NT2/D1 (cell line): ENCODE measurements around the gene DDA1.

Experiments used
- SUZ12 ChIP-seq: IDR thresholded peaks from 2 replicates; pipeline ENCODE4 v1.6.1; 2011; ENCODE audit not compliant: insufficient read length, insufficient read depth; ENCODE audit errors: extremely low read depth
- YY1 ChIP-seq: IDR thresholded peaks from 2 replicates; pipeline ENCODE4 v1.6.1; 2011; ENCODE audit not compliant: insufficient read length, insufficient read depth
- ZNF274 ChIP-seq: IDR thresholded peaks from 2 replicates; pipeline ENCODE4 v1.6.1; 2011; ENCODE audit warnings: mild to moderate bottlenecking, low read depth, low read length

DNA sequence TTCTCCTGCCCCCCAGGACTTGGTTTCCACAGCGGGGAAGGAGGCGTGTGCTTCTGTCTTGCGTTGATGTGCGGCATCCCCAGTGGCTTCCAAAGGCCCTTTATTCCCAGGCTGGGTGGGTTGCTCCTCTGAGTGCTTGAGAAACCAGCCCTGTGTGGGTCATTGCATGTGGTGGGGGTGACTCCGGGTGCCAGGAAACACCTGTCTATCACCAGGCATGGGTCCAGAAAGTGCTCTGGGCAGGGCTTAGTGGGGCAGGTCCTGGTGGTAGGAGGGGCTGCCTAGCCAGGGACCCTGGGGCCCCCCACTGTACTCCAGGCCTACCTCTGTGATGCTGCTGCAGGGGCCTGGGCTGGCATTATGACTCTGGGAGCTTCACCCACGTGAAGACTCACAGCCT is 9.6 kb downstream of the DDA1 start:
- TF ChIP-seq ZNF274 (no peak), YY1 (no peak), SUZ12 (no peak)
